Ascending aorta (tissue), 2 donors: ENCODE data around the gene TNFRSF18. TPM values are rescaled to one million over a fixed set of nuclear protein-coding genes. Genes with fewer than 3 reads are reported as not detected.

Experiments used
- DNase-seq, 2 donors: peaks; one replicate each; pipeline ENCODE4 v3.0.0-alpha.2; 2019; ENCODE audit warnings: low spot score in 2 of 2
- H3K27ac ChIP-seq, 2 donors: fragments of 200-600 bp; sonication (generic); one replicate each; pipeline ENCODE4 v1.5.1; 2016 to 2017; ENCODE audit warnings: mild to moderate bottlenecking in 1 of 2
- H3K27me3 ChIP-seq: fragments of 200-600 bp; sonication (generic); one replicate; pipeline ENCODE4 v1.5.1; 2017
- H3K36me3 ChIP-seq, 2 donors: fragments of 200-600 bp; sonication (generic); one replicate each; pipeline ENCODE4 v1.5.1; 2016
- H3K4me1 ChIP-seq, 2 donors: fragments of 200-600 bp; sonication (generic); one replicate each; pipeline ENCODE4 v1.5.1; 2016 to 2017; ENCODE audit warnings: mild to moderate bottlenecking in 1 of 2
- H3K4me3 ChIP-seq, 2 donors: fragments of 200-600 bp; sonication (generic); one replicate each; pipeline ENCODE4 v1.5.1; 2016 to 2017; ENCODE audit warnings: mild to moderate bottlenecking in 1 of 2
- H3K9me3 ChIP-seq, 2 donors: fragments of 200-600 bp; sonication (generic); one replicate each; pipeline ENCODE4 v1.5.1; 2016
- CTCF ChIP-seq, 3 experiments: fragments of 200-600 bp in 2 of 3; fragments of 450-650 bp in 1 of 3; sonication (generic) in 2 of 3; IDR thresholded peaks; one replicate each; pipeline ENCODE4 v1.5.1; 2016 to 2019; ENCODE audit warnings: antibody characterized with exemption in 3 of 3, mild to moderate bottlenecking in 1 of 3, moderate library complexity in 1 of 3
- intact Hi-C: fragments of 100-400 bp; cut with DNase I; formaldehyde crosslinking; loops from one replicate; pipeline ENCODE4 v1.15.1; 2023
- total RNA-seq: library from RNA; depleted of rRNA; stranded (reverse); fragments of >200 nt; gene quantifications from one replicate; pipeline ENCODE4 v1.1.0, GENCODE V29; 2016

TNFRSF18 gene
- total RNA-seq, 1 donor from 2014 or later, result not detected

DNA sequence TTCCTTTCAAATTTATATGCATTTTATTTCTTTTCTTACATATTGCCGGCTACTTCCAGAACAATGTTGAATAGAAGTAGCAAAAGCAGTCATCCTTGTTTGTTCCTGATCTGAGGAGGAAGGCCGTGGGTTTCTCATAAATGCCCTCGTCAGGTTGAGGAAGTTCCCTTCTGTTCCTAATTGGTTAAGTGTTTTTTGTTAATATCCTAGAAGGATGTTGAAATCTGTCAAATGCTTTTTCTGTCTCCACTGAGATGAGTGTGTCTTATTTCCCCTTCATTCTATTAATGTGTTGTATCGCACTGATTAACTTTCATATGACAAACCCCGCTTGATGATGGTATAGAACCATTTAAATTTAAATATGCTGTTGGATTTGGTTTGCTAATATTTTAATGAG is 17.3 kb downstream of the TNFRSF18 start:
- H3K36me3 ChIP-seq, result no peaks in the 10 kb centered on the region
- TF ChIP-seq CTCF (IDR thresholded peaks at IDR 0.05), result no peak
- intact Hi-C loops, result no loop called here
- H3K9me3 ChIP-seq, result no peaks in the 10 kb centered on the region
- no peaks in the 10 kb centered on the region for H3K4me1 ChIP-seq
- H3K4me3 ChIP-seq, result no peak overlapping the region
- H3K27ac ChIP-seq, result no peak overlapping the region
- no peak for DNase-seq
- H3K27me3 ChIP-seq, result no peaks in the 10 kb centered on the region

DNA sequence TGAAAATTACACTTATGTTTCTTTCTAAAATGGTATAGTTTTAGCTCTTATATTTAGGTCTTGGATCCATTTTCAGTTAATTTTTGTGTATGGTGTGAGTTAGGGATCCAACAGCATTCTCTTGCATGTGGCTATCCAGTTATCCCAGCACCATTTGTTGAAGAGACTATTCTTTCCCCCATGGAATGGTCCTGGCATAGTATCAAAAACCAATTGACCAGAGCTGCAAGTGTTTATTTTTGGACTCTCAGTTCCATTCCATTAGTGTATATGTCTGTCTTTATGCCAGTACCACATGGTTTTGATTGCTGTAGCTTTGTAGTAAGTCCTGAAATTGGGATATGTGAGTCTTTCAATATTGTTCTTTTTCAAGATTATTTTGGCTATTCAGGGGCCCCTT is 18.5 kb downstream of the TNFRSF18 start:
- no peak for DNase-seq
- Histone ChIP-seq H3K4me3 (no peak overlapping the region), H3K36me3 (no peaks in the 10 kb centered on the region), H3K9me3 (no peaks in the 10 kb centered on the region), H3K27ac (no peak overlapping the region), H3K27me3 (no peaks in the 10 kb centered on the region), H3K4me1 (no peaks in the 10 kb centered on the region)
- intact Hi-C loops, result no loop called here
- TF ChIP-seq CTCF (IDR thresholded peaks at IDR 0.05), result no peak

DNA sequence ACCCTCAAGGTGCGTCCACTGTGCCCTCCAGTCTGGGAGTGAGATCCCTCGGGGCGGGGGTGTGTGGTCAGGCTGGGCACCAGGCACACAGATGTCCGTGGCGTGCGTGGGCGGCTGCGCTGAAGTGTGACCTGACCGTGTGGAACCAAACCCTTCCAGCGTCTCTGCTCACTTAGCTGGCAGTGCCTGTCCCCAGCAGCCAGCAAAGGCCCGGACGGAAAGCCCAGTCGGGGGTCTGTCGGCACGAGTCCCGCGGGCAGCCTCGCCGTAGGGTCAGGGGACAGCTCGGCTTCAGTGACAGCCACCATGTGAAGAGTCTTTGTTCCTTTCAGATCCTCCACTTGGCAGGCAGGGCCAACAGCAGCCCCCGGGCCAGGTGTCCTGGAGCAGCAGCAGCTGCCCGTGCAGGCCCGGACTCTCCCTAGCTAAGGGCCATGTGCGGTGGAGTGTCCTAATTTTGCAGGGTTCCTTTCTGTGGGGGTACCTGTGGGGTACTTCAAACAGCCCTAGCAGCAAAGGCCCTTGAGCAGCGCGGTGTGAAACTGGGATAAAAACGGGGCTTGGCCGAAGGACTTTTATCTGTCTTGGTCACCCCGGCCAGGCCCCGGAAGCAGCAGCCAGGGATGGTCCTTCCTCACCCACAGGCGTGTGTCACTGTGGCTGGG is 21.2 kb downstream of the TNFRSF18 start:
- Histone ChIP-seq H3K9me3 (no peaks in the 10 kb centered on the region), H3K4me3 (no peak overlapping the region), H3K36me3 (no peaks in the 10 kb centered on the region), H3K27me3 (no peaks in the 10 kb centered on the region), H3K27ac (no peak overlapping the region), H3K4me1 (no peaks in the 10 kb centered on the region)
- intact Hi-C loops, result no loop called here
- DNase-seq, result no peak
- no peak for TF ChIP-seq CTCF (IDR thresholded peaks at IDR 0.05)

GRCh38 chr1:1183833-1184775 is 22.3 kb downstream of the TNFRSF18 start:
- no peaks in the 10 kb centered on the region for H3K27me3 ChIP-seq
- DNase-seq, result no peak
- H3K4me3 ChIP-seq, result no peak overlapping the region
- no peaks in the 10 kb centered on the region for H3K4me1 ChIP-seq
- no peaks in the 10 kb centered on the region for H3K9me3 ChIP-seq
- no peak for TF ChIP-seq CTCF (IDR thresholded peaks at IDR 0.05)
- no peak overlapping the region for H3K27ac ChIP-seq
- no peaks in the 10 kb centered on the region for H3K36me3 ChIP-seq
- intact Hi-C loops, result no loop called here

GRCh38 chr1:1183221-1183747 is 23.1 kb downstream of the TNFRSF18 start:
- intact Hi-C loops, result no loop called here
- Histone ChIP-seq H3K27me3 (no peaks in the 10 kb centered on the region), H3K4me3 (no peak overlapping the region), H3K36me3 (no peaks in the 10 kb centered on the region), H3K27ac (no peak overlapping the region), H3K9me3 (no peaks in the 10 kb centered on the region), H3K4me1 (no peaks in the 10 kb centered on the region)
- DNase-seq, result no peak
- no peak for TF ChIP-seq CTCF (IDR thresholded peaks at IDR 0.05)
